Measurements from ENCODE around the gene PTAR1. TPM values are rescaled to one million over a fixed set of nuclear protein-coding genes. Genes with fewer than 3 reads are reported as not detected.

Gene PTAR1
- total RNA-seq: 29.4 and 53.5 TPM in 2 replicates

GRCh38 chr9:69759421-69760277, at the start of gene PTAR1:
Gene PTAR1, minus strand, starts transcription at chr9:69760011. Its CDS starts 73 bp downstream, at chr9:69759938.

GRCh38 chr9:69671879-69672595, 87.8 kb downstream of the PTAR1 start, which contains the start of gene APBA1:
Gene APBA1, minus strand, starts transcription at chr9:69672371.

Other genes with a start within 250 kb of the PTAR1 start
- under 0.01 and 0.24 TPM in 2 replicates for gene APBA1, start 87.6 kb downstream of the PTAR1 start, total RNA-seq
- gene CFAP95, start 60.8 kb upstream of the PTAR1 start, total RNA-seq: not detected in 2 replicates